T-helper 1 cell treated with Interleukin-12 subunit alpha and Interleukin-12 subunit beta and Interleukin-4 antibody, amounts not matched to agents 30 μg/mL and 1 μg/mL, for 36 hours (primary cell): ENCODE results near the gene ABL2.

Experiments used
- H3K27ac Mint-ChIP-seq: one replicate; pipeline ENCODE4 v1.8.0; 2021; ENCODE audit warnings: mild to moderate bottlenecking, mixed read lengths
- H3K27me3 Mint-ChIP-seq: one replicate; pipeline ENCODE4 v1.8.0; 2021; ENCODE audit warnings: low read depth, mixed read lengths
- H3K36me3 Mint-ChIP-seq: one replicate; pipeline ENCODE4 v1.8.0; 2021; ENCODE audit warnings: low read depth, mixed read lengths
- H3K4me1 Mint-ChIP-seq: one replicate; pipeline ENCODE4 v1.8.0; 2021; ENCODE audit warnings: low read depth, mixed read lengths
- H3K4me3 Mint-ChIP-seq: one replicate; pipeline ENCODE4 v1.8.0; 2021; ENCODE audit warnings: mild to moderate bottlenecking, moderate library complexity, mixed read lengths
- H3K9me3 Mint-ChIP-seq: one replicate; pipeline ENCODE4 v1.8.0; 2021; ENCODE audit warnings: mixed read lengths

The ABL2 gene

GRCh38 chr1:179121159-179121938 is 108.1 kb downstream of the ABL2 start:
- Mint-ChIP-seq H3K27me3 (no peaks in the 10 kb centered on the region), H3K4me1 (peaks cover 6% of the 10 kb centered on the region), H3K4me3 (no peak overlapping the region), H3K9me3 (no peaks in the 10 kb centered on the region), H3K36me3 (peaks cover 11% of the 10 kb centered on the region), H3K27ac (no peak overlapping the region)

- Mint-ChIP-seq H3K27ac (no peak overlapping the region), H3K9me3 (no peaks in the 10 kb centered on the region), H3K36me3 (peaks cover 11% of the 10 kb centered on the region), H3K4me3 (no peak overlapping the region), H3K27me3 (no peaks in the 10 kb centered on the region), H3K4me1 (peaks cover 6% of the 10 kb centered on the region)
These were observed 108.7 kb downstream of the ABL2 start for GRCh38 chr1:179120736-179121135.

- Mint-ChIP-seq H3K9me3 (no peaks in the 10 kb centered on the region), H3K4me3 (no peak overlapping the region), H3K27ac (no peak overlapping the region), H3K4me1 (peaks cover 3% of the 10 kb centered on the region), H3K36me3 (peaks cover 9% of the 10 kb centered on the region), H3K27me3 (no peaks in the 10 kb centered on the region)
These were observed 110.0 kb downstream of the ABL2 start for GRCh38 chr1:179119513-179119912.

GRCh38 chr1:179115181-179115580 is 114.3 kb downstream of the ABL2 start:
- no peak overlapping the region for H3K4me3 Mint-ChIP-seq
- no peaks in the 10 kb centered on the region for H3K4me1 Mint-ChIP-seq
- no peaks in the 10 kb centered on the region for H3K9me3 Mint-ChIP-seq
- H3K36me3 Mint-ChIP-seq: peaks cover 9% of the 10 kb centered on the region
- H3K27ac Mint-ChIP-seq: no peak overlapping the region
- no peaks in the 10 kb centered on the region for H3K27me3 Mint-ChIP-seq

GRCh38 chr1:179108644-179109043 is 120.8 kb downstream of the ABL2 start:
- no peaks in the 10 kb centered on the region for H3K9me3 Mint-ChIP-seq
- peaks cover 10% of the 10 kb centered on the region for H3K36me3 Mint-ChIP-seq
- H3K4me3 Mint-ChIP-seq: no peak overlapping the region
- H3K4me1 Mint-ChIP-seq: no peaks in the 10 kb centered on the region
- no peaks in the 10 kb centered on the region for H3K27me3 Mint-ChIP-seq
- H3K27ac Mint-ChIP-seq: no peak overlapping the region

- Mint-ChIP-seq H3K27ac (no peak overlapping the region), H3K27me3 (no peaks in the 10 kb centered on the region), H3K9me3 (no peaks in the 10 kb centered on the region), H3K4me3 (no peak overlapping the region), H3K4me1 (no peaks in the 10 kb centered on the region), H3K36me3 (peaks cover 10% of the 10 kb centered on the region)
These were observed 121.5 kb downstream of the ABL2 start for GRCh38 chr1:179107706-179108629.

- Mint-ChIP-seq H3K4me1 (no peaks in the 10 kb centered on the region), H3K9me3 (no peaks in the 10 kb centered on the region), H3K36me3 (peaks cover 10% of the 10 kb centered on the region), H3K27me3 (no peaks in the 10 kb centered on the region), H3K27ac (no peak overlapping the region), H3K4me3 (no peak overlapping the region)
These were observed 124.1 kb downstream of the ABL2 start for GRCh38 chr1:179105393-179105792.

- H3K27ac Mint-ChIP-seq: no peak overlapping the region
- no peaks in the 10 kb centered on the region for H3K27me3 Mint-ChIP-seq
- no peaks in the 10 kb centered on the region for H3K9me3 Mint-ChIP-seq
- no peaks in the 10 kb centered on the region for H3K4me1 Mint-ChIP-seq
- H3K4me3 Mint-ChIP-seq: no peak overlapping the region
- peaks cover 10% of the 10 kb centered on the region for H3K36me3 Mint-ChIP-seq
These were observed 124.7 kb downstream of the ABL2 start for GRCh38 chr1:179104611-179105250.

GRCh38 chr1:179103999-179104398 is 125.5 kb downstream of the ABL2 start:
- Mint-ChIP-seq H3K4me3 (no peak overlapping the region), H3K27me3 (no peaks in the 10 kb centered on the region), H3K9me3 (no peaks in the 10 kb centered on the region), H3K4me1 (no peaks in the 10 kb centered on the region), H3K36me3 (peaks cover 5% of the 10 kb centered on the region), H3K27ac (no peak overlapping the region)

GRCh38 chr1:179101566-179101965 is 127.9 kb downstream of the ABL2 start:
- Mint-ChIP-seq H3K4me3 (no peak overlapping the region), H3K4me1 (no peaks in the 10 kb centered on the region), H3K9me3 (no peaks in the 10 kb centered on the region), H3K27me3 (no peaks in the 10 kb centered on the region), H3K27ac (no peak overlapping the region), H3K36me3 (peaks cover 4% of the 10 kb centered on the region)

GRCh38 chr1:179099891-179100290 is 129.6 kb downstream of the ABL2 start:
- Mint-ChIP-seq H3K36me3 (peaks cover 6% of the 10 kb centered on the region), H3K4me3 (no peak overlapping the region), H3K27ac (no peak overlapping the region), H3K9me3 (no peaks in the 10 kb centered on the region), H3K4me1 (no peaks in the 10 kb centered on the region), H3K27me3 (no peaks in the 10 kb centered on the region)

- Mint-ChIP-seq H3K4me1 (peaks cover 2% of the 10 kb centered on the region), H3K27me3 (no peaks in the 10 kb centered on the region), H3K9me3 (no peaks in the 10 kb centered on the region), H3K27ac (no peak overlapping the region), H3K4me3 (no peak overlapping the region), H3K36me3 (peaks cover 26% of the 10 kb centered on the region)
These were observed 133.6 kb downstream of the ABL2 start for GRCh38 chr1:179095924-179096323.

- no peak overlapping the region for H3K27ac Mint-ChIP-seq
- peaks cover 2% of the 10 kb centered on the region for H3K4me1 Mint-ChIP-seq
- peaks cover 28% of the 10 kb centered on the region for H3K36me3 Mint-ChIP-seq
- no peak overlapping the region for H3K4me3 Mint-ChIP-seq
- no peaks in the 10 kb centered on the region for H3K27me3 Mint-ChIP-seq
- no peaks in the 10 kb centered on the region for H3K9me3 Mint-ChIP-seq
These were observed 134.1 kb downstream of the ABL2 start for GRCh38 chr1:179095377-179095776.

GRCh38 chr1:179094818-179095217 is 134.7 kb downstream of the ABL2 start:
- no peak overlapping the region for H3K4me3 Mint-ChIP-seq
- H3K9me3 Mint-ChIP-seq: no peaks in the 10 kb centered on the region
- H3K4me1 Mint-ChIP-seq: peaks cover 2% of the 10 kb centered on the region
- H3K36me3 Mint-ChIP-seq: peaks cover 28% of the 10 kb centered on the region
- no peak overlapping the region for H3K27ac Mint-ChIP-seq
- no peaks in the 10 kb centered on the region for H3K27me3 Mint-ChIP-seq
